NCI-H146 treated with DMSO at 0.1 percent for 48 hours (cell line): ENCODE measurements around the gene ATG4B.

ENCODE experiments used
- DNase-seq: peaks from one replicate; lab custom pipeline; 2025; ENCODE audit not compliant: unreplicated experiment; lab: John Stamatoyannopoulos, UW

ATG4B gene

DNA sequence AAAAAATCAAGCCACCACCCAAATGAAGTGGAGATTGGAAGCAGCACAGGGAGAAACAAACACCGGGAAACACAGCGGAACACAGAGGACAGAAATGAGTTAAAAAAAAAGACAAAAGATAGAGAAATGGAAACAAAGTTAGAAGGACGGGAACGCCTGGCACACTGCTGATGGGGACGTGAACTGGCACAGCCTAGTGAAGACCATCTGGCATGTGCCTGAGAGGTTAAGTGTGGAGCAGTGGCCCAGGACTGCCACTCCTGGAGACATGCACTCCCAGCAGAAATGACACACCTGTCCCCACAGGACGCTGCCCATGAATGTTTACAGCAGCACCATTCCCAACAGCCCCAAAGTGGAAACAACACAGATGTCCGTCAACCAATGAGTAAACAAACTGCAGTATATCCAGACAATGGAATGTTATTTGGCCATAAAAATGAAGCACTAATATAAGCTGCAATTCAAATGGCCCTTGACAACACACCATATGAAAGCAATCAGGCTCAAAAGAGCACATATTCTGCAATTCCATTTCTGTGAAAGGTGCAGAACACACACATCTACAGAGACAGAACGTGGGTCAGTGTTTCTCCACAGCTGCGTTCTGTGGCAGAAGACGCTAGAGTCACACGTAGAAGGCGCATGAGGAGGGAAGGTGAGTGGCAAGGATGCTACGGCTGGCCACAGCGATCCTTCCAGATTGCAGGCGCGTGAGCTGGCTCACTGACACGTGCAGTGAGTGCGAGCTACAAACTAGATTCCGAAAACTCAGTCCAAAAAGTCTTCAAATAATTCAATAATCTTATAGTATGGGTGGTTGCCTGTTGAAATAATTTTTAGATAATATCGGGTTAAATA, 25.1 kb upstream of the ATG4B start:
- DNase-seq, result no peak

DNA sequence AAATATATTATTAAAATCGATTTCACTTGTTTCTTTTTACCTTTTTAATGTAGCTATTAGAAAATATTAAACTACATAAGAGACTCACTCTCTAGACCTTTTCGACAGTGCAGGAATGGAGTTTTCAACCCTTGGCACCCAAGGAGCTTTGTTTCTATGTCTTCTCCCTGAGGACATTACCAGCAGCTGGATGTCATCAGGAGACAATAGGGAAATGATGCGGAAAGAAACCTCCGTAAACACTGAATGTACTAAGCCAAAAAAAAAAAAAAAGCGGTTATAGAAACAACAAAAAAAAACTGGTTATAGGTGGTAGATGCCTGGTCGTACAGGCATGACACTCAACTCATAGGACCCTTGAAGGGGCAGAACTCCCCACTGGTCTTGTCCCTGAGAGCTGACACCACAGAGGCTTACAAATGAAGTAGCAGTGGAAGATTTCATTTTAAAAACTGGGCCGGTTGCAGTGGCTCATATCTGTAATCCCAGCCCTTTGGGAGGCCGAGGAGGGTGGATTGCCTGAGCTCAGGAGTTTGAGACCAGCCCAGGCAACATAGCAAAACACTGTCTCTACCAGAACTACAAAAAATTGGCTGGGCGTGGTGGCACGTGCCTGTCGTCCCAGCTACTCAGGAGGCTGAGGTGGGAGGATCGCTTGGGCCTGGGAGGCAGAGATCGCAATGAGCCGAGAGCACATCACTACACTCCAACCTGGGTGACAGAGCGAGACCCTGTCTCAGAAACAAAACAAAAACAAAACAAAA, 24.3 kb upstream of the ATG4B start:
- DNase-seq, result no peak

DNA sequence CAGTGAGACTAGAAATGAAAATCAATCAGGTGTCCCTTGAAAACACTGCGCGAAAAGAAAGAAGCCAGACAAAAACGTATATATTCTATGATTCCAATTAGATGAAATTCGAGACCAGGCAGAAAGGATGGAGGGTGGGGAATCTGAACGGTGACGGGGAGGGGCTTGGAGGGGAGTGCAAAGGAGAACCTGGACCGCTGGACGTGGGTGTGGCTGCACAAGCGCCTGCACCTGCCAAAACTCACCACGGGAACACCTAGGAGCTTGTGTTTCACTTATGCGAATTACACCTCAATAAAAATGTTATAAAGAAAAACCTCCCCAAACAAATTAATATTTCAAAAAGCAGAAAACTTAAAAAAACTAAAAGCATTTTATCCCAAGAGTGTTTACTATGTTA, 22.5 kb upstream of the ATG4B start:
- DNase-seq, result peak; percentile 39

DNA sequence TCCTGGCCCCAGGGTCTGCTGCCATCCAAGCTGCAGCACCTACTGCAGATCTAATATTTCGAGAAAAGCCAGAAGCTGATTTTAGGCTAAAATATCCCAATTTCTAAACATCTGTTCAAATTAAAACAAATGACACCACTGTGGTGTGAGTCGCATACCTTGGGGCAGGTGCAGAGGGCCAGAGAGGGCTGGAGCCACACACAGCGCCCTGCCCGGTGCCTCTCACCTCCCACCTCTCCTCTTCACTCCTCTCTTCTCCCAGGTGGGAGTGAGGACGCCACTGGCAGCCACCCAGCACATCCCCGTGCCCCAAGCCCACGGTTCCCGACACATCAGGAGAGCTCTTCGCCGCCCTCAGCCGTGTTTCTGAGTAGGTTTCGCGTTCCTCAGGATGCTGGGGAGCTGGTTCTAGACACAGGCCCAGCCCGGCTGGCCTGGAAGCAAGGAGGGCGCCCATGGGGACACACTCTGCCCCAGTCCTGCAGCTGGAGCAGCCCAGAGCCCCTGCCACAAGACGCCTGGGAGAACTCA, 21.9 kb upstream of the ATG4B start:
- no peak for DNase-seq

DNA sequence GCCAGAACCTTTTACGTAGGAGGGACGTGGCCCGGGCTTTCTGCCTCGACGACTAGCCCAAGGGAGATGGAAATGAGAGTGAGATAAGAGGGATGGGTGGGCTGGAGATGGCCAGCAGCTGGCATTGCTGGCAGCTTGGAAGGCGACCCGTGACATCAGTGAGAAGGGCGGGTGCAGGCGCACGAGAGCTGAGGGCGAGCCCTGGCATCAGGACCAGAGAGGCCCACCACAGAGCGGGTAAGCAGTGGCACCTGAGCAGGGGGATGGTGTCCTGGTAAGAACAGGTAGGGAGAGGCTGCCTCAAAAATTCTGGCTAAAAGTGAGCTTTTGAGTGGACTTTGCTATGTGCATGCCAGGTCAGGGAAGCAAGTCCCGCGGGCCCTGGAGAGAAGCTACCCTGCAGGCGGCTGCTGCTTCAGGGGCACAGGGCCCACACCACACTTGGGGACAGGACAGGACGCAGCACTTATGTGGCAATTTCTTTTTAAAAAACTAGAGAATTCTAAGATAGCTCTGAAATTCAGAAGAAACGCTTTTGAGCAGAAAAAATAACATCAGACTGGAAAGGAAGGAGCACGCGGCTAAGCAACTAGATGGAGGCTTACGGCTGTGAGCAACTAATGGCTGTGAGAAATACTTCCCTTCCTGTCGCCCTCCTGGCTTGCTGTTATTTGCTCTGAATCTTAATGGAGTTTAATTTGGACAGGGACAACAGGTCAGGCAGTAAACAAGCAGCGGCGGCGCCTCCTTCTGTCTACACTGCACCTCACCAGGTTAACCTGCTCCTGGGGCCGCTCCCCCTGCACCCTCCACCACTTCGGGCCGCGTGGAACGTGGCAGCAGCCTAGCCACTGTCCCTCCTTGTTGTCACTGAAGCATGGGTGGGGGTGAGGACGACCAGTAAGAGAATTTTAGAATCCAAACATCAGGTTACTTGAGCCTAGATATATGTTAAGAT, 21.0 kb upstream of the ATG4B start:
- no peak for DNase-seq

DNA sequence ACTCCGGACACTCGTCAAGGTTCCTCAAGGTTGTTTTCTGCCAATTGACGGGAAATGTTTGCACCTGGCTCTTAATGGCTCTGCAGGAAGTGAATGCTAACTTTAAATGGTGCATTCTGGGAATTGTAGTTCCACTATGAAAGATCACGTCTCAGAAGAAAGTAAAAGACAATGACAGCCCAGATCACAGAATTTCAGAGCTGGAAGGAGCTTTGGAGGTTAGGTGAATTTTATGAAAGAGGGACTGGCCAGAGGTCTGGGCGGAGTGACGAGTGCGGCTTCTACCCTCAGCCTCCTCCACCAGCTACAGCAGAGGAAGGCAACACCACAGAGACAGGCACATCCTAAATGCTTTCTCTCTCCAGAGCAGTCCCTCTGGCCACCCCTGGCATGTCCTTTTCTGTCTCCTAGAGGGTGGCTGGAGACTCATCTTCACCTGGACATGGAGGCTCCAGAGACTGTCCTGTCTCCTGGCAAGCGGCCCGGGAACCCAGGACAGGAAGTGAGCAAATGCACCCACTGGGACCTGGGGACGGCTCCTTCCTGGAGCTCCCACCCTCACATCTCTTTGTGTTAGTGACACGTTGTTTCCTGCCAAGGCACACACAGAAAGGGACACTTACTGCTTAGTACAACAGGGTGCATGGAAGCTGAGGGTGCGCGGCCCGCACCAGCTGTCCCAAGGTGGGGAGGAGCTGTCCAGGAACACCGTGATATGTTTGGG, 19.9 kb upstream of the ATG4B start:
- DNase-seq, result no peak

DNA sequence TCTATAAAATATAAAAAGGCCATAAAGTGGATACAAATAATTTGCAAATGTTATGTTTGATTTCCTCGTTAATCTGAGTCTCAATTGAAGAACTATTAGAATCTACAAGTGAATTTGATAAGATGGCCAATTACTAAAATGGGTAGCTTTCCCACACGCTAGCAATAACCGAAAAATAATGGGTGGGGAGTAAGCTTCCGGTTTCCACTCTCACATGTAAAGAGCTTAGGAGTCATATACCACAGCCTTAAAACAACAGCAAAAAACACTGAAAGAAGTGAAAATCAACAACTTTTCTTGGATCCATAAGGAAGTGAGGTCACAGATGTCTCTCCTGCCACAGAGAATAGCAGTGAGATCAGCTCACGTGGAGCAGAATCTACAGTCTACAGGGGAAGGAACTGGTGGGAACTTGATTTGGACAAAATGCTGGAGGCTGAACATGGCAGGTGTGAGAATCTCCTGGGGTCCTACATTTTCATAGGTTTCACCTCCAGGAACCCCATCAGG, 19.1 kb upstream of the ATG4B start:
- no peak for DNase-seq

DNA sequence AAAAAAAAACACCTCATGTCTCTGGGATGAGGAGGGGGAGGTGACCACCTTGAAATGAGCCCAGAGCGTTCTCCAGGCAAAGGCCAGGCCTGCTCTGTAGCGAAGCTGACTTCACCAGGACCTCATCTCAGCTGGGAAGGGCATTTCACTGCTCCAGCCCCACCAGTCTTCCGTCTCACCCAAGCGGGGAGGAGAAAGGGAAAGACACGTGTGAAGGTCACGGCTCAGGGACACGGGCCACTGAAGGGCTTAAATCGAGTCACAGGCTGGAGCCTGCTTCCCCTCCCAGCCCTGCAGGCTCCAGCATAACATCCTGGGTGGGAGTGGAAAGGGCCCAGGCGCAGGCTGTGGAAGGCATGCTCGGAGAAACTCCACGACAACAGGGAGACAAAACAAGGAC, 18.7 kb upstream of the ATG4B start:
- no peak for DNase-seq

DNA sequence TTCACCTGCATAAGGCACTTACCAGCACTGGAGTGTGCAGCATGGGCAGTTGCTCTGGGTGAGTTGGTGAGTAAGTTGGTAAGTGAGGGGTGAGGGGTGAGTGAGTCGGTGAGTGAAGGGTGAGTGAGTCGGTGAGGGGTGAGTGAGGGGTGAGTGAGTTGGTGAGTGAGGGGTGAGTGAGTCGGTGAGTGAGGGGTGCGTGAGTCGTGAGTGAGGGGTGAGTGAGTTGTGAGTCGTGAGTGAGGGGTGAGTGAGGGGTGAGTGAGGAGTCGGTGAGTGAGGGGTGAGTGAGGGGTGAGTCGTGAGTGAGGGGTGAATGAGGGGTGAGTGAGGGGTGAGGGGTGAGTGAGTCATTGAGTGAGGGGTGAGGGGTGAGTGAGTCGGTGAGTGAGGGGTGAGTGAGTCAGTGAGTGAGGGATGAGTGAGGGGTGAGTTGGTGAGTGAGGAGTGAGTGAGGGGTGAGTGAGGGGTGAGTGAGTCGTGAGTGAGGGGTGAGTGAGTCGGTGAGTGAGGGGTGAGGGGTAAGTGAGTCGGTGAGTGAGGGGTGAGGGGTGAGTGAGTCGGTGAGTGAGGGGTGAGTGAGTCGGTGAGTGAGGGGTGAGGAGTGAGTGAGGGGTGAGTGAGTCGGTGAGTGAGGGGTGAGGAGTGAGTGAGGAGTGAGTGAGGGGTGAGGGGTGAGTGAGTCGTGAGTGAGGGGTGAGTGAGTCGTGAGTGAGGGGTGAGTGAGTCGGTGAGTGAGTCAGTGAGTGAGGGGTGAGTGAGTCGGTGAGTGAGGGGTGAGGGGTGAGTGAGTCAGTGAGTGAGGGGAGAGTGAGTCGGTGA, 17.7 kb upstream of the ATG4B start:
- DNase-seq, result no peak

DNA sequence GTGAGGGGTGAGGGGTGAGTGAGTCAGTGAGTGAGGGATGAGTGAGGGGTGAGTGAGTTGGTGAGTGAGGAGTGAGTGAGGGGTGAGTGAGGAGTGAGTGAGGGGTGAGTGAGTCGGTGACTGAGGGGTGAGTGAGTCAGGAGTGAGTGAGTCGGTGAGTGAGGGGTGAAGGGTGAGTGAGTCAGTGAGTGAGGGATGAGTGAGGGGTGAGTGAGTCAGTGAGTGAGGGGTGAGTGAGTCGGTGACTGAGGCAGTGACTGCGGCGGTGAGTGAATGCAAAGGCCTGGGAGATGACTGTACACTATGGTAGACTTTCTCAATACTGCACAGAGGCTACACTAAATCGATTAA, 17.1 kb upstream of the ATG4B start:
- DNase-seq, result no peak

DNA sequence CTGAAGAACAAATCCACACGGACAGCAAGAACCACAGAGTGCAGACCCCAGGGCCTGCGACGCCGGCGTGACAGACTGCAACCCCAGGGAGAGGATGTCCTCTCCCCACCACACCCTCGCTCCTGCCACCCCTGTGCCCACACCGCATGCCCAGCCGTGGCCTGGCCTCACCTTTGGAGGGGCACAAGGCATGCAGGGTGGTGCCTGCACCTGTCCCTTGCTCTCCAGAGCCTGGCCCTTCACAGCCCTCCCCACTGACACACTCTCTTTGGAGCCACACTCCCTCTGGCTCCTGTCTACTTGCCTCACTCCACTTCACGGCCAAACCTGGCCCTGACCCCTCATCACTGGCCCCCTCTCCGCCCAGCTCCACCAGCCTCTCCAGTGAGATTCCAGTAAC, 9.8 kb upstream of the ATG4B start:
- DNase-seq, result no peak

DNA sequence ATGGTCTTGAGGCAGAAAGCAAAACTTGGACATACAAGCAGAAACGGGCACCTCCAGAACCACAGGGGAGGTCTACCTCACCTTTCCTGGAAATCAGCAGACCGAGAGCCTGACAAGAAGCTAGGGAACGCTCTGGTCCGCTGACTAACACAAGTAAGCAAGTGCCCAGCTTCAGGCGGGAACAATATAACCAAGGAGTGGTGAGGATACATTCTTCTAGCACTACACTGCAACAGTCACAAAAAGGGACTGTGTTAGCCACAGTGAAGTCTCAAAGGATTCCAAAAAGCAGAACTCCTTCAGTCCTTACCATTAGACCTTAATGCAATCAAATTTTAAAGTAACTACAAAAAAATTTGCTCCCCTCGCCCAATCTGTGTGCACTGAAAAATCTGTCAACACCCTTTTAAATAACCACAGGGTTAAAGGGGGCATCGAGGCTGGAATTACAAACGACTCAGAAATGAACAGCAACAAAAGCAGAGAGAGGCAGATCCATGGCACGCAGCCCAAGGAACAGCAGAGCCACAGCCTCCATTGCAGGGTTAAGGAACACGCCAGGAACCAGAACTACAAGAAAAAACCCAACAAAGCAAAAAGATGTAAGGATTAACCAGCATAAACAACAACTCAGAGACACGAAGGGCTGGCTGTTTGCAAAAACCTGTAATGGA, 7.6 kb upstream of the ATG4B start:
- DNase-seq, result no peak

DNA sequence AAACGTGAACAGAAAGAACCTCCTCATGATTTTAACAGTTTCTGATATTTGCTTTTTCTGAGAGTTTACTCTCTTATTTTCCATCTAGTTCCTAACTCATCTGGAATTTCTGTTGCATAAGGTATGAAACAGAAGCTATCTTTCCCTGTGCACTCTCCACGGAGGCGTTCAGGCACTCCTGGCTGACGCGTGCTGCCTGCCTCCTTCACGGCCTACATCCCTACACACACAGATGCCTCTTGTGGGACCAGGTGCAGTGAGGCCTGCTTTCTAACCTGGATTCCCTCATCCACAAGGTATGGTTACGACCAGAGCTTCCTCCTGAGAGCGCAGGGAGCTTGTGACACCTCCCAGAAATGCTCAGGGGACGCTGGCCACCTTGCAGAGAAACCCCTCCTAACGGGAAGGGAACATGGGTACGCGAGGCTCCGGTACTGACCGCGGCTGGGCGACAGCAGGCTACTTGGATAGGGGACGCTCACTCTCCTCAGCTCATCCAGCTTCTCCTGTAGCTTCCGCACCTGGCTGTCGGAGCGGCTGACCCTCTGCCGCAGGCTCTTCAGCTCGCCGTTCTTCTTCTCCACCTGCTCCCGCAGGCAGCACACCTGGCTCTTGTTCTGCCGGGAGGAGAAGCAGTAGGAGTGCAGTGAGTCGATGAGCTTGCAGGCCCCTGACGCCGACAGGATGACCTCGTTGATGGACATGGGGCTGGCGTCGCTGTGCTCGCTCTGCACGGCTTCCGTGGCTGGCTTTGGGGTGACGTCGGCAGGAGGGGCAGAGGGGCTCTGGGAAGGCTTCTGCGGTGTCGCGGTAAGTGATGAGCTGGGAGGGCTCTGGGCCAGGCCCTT, 4.8 kb upstream of the ATG4B start:
- DNase-seq, result no peak

DNA sequence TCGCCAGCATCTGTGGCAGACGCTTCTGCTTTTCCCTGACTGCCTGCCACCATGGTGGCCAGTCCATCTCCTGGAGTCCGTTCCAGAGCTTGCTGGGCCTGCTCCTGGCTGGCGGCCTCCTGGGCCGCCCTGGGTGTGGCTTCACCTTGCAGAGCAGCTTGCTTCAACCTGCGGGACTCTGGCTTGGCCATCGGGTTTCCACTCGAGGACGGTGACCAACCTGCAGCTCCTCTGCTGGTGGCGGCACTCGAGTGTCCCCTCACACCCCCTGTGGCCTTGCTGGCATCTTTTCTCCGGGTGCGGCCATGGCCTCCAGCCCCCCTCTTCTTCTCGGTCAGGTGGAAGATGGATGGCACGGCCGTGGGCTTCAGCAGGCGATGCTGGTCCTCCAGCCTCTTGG, 3.9 kb upstream of the ATG4B start:
- no peak for DNase-seq

DNA sequence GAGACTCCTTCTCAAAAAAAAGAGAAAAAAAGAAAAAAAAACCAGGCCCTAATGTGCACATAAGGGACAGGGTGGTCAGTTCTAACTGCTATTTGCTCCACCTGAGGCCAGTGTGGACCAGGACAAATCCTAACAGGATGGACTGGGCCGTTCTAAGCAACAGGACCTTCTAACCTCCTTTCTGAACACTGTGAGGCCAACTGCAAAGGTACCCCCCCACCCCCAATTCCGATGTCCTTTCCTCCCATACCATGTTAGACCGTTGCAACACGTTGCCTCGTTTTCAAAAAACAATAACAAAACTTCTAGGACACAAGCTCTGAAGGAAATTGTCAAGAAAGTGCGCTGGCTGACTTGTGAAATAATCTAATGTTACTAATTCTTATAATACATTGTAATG, 1.7 kb upstream of the ATG4B start:
- no peak for DNase-seq

DNA sequence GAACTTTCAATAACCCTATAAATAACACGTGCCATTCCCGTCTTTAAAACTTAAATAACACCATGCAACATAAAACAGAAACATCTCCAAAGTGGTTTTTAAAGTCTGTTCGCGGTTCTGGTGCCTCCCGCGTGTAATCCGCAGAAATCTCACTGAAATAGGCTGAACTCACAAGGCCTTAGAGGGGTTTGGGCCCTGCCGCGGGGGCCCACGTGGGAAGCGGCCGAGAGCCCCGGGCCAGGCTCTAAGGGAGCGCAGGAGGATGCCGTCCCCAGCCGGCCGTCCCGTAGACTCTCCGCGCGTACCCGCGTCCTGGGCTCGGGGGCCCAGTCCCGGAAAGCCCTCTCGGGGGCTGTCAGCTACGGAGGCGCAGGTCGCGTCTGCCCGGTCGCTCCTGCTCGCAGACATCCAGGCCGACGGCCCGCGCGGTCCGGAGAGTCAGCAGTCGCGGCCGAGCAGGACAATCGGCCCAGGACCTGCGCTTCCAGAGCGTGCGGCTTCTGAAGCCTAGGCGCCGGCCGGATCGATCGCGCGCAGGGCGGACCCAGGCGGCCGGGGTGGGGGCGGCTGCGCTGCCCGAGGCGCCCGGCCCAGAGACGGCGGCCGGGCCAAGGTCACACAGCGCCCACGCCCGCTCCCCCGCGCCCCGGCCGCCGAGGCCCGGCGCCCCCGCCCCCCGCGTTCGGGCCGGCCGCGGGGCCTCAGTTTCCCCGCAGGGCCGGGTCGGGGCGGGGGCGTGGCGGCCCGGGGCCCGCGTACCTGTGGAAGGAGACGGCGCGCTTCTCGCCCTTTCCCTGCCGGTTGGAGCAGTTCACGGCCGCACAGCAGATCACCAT, 1.1 kb upstream of the ATG4B start:
- DNase-seq, result no peak
